GM12874 (cell line): ENCODE measurements around the gene MEIS2.

Experiments
- CTCF ChIP-seq: IDR thresholded peaks from 2 replicates; pipeline ENCODE4 v1.5.1; 2011; ENCODE audit warnings: low read depth, mild to moderate bottlenecking, control low read depth, low read length, moderate library complexity; ENCODE audit not compliant: insufficient read depth

Gene MEIS2

GRCh38 chr15:37014566-37014965 lies 85.8 kb downstream of the MEIS2 start:
- no peak for TF ChIP-seq CTCF

- no peak for TF ChIP-seq CTCF
Measured at GRCh38 chr15:37014137-37014536, 86.2 kb downstream of the MEIS2 start.

- TF ChIP-seq CTCF = no peak
Measured at GRCh38 chr15:37010595-37010994, 89.8 kb downstream of the MEIS2 start.

- TF ChIP-seq CTCF = no peak
Measured at GRCh38 chr15:37009288-37009687, 91.1 kb downstream of the MEIS2 start.

GRCh38 chr15:37008205-37008604 lies 92.1 kb downstream of the MEIS2 start:
- TF ChIP-seq CTCF = no peak

- no peak for TF ChIP-seq CTCF
Measured at GRCh38 chr15:37007301-37007700, 93.0 kb downstream of the MEIS2 start.

GRCh38 chr15:37004981-37005735 lies 95.2 kb downstream of the MEIS2 start:
- TF ChIP-seq CTCF = no peak
